Measurements from ENCODE around the gene CR1.
A peak's percentile ranks its signal among the peaks of the same experiment; 100 is the strongest.
"Not testable (repeated sequence)": the region's sequence is repeated elsewhere in the genome, so short reads cannot be mapped to it uniquely, and the experiment has no call there.

CR1 gene

GRCh38 chr1:207503950-207504349, 8.0 kb downstream of the CR1 start:
- DNase-seq (ENCODE audit: low read depth in 2 of 2): no peak

GRCh38 chr1:207504438-207504837, 8.5 kb downstream of the CR1 start:
- no peak for DNase-seq (ENCODE audit: low read depth in 2 of 2)

- no peak for DNase-seq (ENCODE audit: low read depth in 2 of 2)
Measured at GRCh38 chr1:207510444-207510843, 14.5 kb downstream of the CR1 start.

- no peak for DNase-seq (ENCODE audit: low read depth in 2 of 2)
Measured at GRCh38 chr1:207514890-207515289, 18.9 kb downstream of the CR1 start.

GRCh38 chr1:207516729-207517128, 20.8 kb downstream of the CR1 start:
- DNase-seq (ENCODE audit: low read depth in 2 of 2): no peak

- no peak for DNase-seq (ENCODE audit: low read depth in 2 of 2)
Measured at GRCh38 chr1:207518608-207519236, 22.8 kb downstream of the CR1 start.

GRCh38 chr1:207519505-207520399, 23.8 kb downstream of the CR1 start:
- DNase-seq (ENCODE audit: low read depth in 2 of 2): peak in 1 of 2 experiments; percentile 2

GRCh38 chr1:207520400-207521345, 24.7 kb downstream of the CR1 start:
- not testable (repeated sequence) for DNase-seq (ENCODE audit: low read depth in 2 of 2)

- not testable (repeated sequence) for DNase-seq (ENCODE audit: low read depth in 2 of 2)
Measured at GRCh38 chr1:207525239-207525638, 29.3 kb downstream of the CR1 start.

- DNase-seq (ENCODE audit: low read depth in 2 of 2): not testable (repeated sequence)
Measured at GRCh38 chr1:207528401-207528800, 32.4 kb downstream of the CR1 start.

- not testable (repeated sequence) for DNase-seq (ENCODE audit: low read depth in 2 of 2)
Measured at GRCh38 chr1:207536263-207536662, 40.3 kb downstream of the CR1 start.

- not testable (repeated sequence) for DNase-seq (ENCODE audit: low read depth in 2 of 2)
Measured at GRCh38 chr1:207546677-207547357, 50.9 kb downstream of the CR1 start.

- DNase-seq (ENCODE audit: low read depth in 2 of 2): not testable (repeated sequence)
Measured at GRCh38 chr1:207554823-207555222, 58.9 kb downstream of the CR1 start.

GRCh38 chr1:207565546-207566468, 69.8 kb downstream of the CR1 start:
- peak in 1 of 2 experiments; percentile 0 for DNase-seq (ENCODE audit: low read depth in 2 of 2)

- DNase-seq (ENCODE audit: low read depth in 2 of 2): not testable (repeated sequence)
Measured at GRCh38 chr1:207571926-207572325, 76.0 kb downstream of the CR1 start.

GRCh38 chr1:207573074-207573473, 77.1 kb downstream of the CR1 start:
- DNase-seq (ENCODE audit: low read depth in 2 of 2): not testable (repeated sequence)

- DNase-seq (ENCODE audit: low read depth in 2 of 2): not testable (repeated sequence)
Measured at GRCh38 chr1:207575381-207575780, 79.4 kb downstream of the CR1 start.

GRCh38 chr1:207578796-207579435, 83.0 kb downstream of the CR1 start:
- no peak for DNase-seq (ENCODE audit: low read depth in 2 of 2)

- DNase-seq (ENCODE audit: low read depth in 2 of 2): peak; percentile 0 to 6
Measured at GRCh38 chr1:207579436-207579799, 83.5 kb downstream of the CR1 start.
